GM12873 (cell line): ENCODE measurements around the gene ID3.

ENCODE experiments used
- CTCF ChIP-seq: IDR thresholded peaks from 2 replicates; pipeline ENCODE4 v1.5.1; 2012; ENCODE audit warnings: low read depth, mild to moderate bottlenecking, moderate library complexity, low read length, control low read depth; ENCODE audit not compliant: insufficient read depth; ENCODE audit errors: missing control alignments

The ID3 gene

DNA sequence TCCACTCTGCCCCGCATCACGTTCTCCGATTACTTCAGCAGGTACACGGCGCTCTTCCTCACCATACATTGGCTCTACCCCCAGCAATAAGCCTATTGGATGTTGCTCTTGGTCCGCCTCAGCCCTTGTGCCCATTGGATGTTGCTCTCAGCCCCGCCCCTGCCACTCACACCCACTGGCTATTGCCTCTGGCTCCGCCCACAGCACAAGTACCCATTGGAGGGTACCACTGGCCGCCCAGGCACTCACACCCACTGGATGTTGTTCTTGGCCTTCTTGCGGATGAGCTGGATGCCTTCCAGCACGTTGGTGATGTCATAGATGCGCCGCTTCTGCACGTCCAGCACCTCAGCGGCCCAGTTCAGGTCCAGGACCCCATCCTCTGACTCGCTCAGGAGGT, 37.7 kb downstream of the ID3 start:
- TF ChIP-seq CTCF: no peak

GRCh38 chr1:23517581-23517980, 41.7 kb downstream of the ID3 start:
- no peak for TF ChIP-seq CTCF

DNA sequence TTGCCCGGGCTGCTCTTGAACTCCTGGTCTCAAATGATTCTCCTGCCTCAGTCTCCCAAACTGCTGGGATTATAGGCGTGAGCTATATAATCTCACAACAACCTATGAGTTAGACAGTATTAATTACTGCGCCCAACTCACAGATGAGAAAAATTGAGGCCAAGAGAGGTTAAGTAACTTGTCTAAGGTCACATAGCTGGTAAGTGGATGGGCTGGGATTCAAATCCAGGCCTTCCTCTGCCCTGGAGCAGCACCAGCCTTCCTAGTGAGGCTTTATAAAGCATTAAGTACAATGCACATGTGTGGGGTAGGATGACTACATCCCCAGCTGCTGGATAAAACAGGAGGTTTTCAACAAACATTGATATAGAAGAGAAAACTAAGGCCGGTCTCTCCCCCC, 43.4 kb downstream of the ID3 start:
- no peak for TF ChIP-seq CTCF

DNA sequence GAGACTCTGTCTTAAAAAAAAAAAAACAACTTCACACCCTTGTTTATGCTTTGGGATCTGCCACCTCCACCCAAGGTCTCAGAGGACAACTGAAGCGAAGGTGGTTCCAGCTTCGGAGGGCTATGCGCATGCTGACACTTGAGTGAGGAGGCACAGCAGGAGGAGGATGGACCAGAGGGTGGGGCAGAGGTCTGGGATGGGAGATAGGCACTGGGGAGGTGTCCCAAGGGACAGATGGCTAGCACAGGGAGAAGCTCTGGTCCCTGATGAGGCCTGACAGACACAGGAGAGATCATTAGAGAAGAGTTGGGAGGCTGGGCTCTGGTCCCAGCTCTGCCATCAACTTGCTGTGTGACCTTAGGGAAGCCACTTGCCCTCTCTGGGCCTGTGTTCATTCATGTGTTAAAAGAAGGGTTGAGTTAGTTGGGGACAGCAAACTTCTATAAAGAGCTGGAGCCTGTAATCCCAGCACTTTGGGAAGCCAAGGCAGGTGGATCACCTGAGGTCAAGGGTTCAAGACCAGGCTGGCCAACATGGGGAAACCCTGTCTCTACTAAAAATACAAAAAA, 45.1 kb downstream of the ID3 start:
- no peak for TF ChIP-seq CTCF

GRCh38 chr1:23509896-23510295, 49.4 kb downstream of the ID3 start:
- no peak for TF ChIP-seq CTCF
